ENCODE measurements around the gene IL11.
"Not testable (repeated sequence)": the region's sequence is repeated elsewhere in the genome, so short reads cannot be mapped to it uniquely, and the experiment has no call there.

Gene IL11

GRCh38 chr19:55406091-55406825 lies 36.0 kb upstream of the IL11 start:
- no peak for ATAC-seq
- TF ChIP-seq ZFP30 (CRISPR knock-in tag; IDR thresholded peaks at IDR 0.05) (no peak), POU6F1 (CRISPR knock-in tag; IDR thresholded peaks at IDR 0.05; ENCODE audit: borderline replicate concordance, low read depth) (no peak)

GRCh38 chr19:55405638-55406037 lies 35.4 kb upstream of the IL11 start:
- ATAC-seq = no peak
- TF ChIP-seq TOX (CRISPR knock-in tag; IDR thresholded peaks at IDR 0.05; ENCODE audit: borderline replicate concordance) (no peak), ESRRG (CRISPR knock-in tag; IDR thresholded peaks at IDR 0.05) (no peak), CREB5 (CRISPR knock-in tag; IDR thresholded peaks at IDR 0.05; ENCODE audit: low read depth) (no peak), ZC3H10 (CRISPR knock-in tag; IDR thresholded peaks at IDR 0.05) (no peak)

GRCh38 chr19:55402509-55402908 lies 32.2 kb upstream of the IL11 start:
- TF ChIP-seq ARNTL (CRISPR knock-in tag; IDR thresholded peaks at IDR 0.05; ENCODE audit: borderline replicate concordance, low read depth) (no peak), BACH2 (CRISPR knock-in tag; IDR thresholded peaks at IDR 0.05; ENCODE audit: borderline replicate concordance) (no peak), ZC3H10 (CRISPR knock-in tag; IDR thresholded peaks at IDR 0.05) (no peak), ZFP3 (CRISPR knock-in tag; IDR thresholded peaks at IDR 0.05) (no peak), CSDC2 (CRISPR knock-in tag; IDR thresholded peaks at IDR 0.05) (no peak), GLIS3 (CRISPR knock-in tag; IDR thresholded peaks at IDR 0.05) (no peak), PATZ1 (CRISPR knock-in tag; IDR thresholded peaks at IDR 0.05; ENCODE audit: borderline replicate concordance) (no peak), ZNF565 (CRISPR knock-in tag; conservative IDR thresholded peaks at IDR 0.05; ENCODE audit: low read depth) (no peak)
- ATAC-seq = no peak

GRCh38 chr19:55401390-55401789 lies 31.1 kb upstream of the IL11 start:
- ATAC-seq = not testable (repeated sequence)

GRCh38 chr19:55400281-55401087 lies 30.2 kb upstream of the IL11 start:
- no peak for TF ChIP-seq ZNF8 (CRISPR knock-in tag; IDR thresholded peaks at IDR 0.05)
- no peak for TF ChIP-seq ZNF70 (CRISPR knock-in tag; IDR thresholded peaks at IDR 0.05)
- no peak for TF ChIP-seq BACH2 (CRISPR knock-in tag; IDR thresholded peaks at IDR 0.05; ENCODE audit: borderline replicate concordance)
- TF ChIP-seq OSR1 (CRISPR knock-in tag; IDR thresholded peaks at IDR 0.05) = no peak
- TF ChIP-seq POU6F1 (CRISPR knock-in tag; IDR thresholded peaks at IDR 0.05; ENCODE audit: borderline replicate concordance, low read depth) = no peak
- TF ChIP-seq ESRRG (CRISPR knock-in tag; IDR thresholded peaks at IDR 0.05) = no peak
- no peak for TF ChIP-seq CSRNP3 (CRISPR knock-in tag; IDR thresholded peaks at IDR 0.05)
- TF ChIP-seq GLIS3 (CRISPR knock-in tag; IDR thresholded peaks at IDR 0.05) = no peak
- no peak for TF ChIP-seq PPARA (CRISPR knock-in tag; IDR thresholded peaks at IDR 0.05; ENCODE audit: borderline replicate concordance)
- no peak for TF ChIP-seq CSDC2 (CRISPR knock-in tag; IDR thresholded peaks at IDR 0.05)
- no peak for TF ChIP-seq SNAI2 (CRISPR knock-in tag; IDR thresholded peaks at IDR 0.05)
- no peak for TF ChIP-seq ZC3H10 (CRISPR knock-in tag; IDR thresholded peaks at IDR 0.05)
- no peak for TF ChIP-seq TCF4 (CRISPR knock-in tag; IDR thresholded peaks at IDR 0.05; ENCODE audit: borderline replicate concordance)
- TF ChIP-seq TOX (CRISPR knock-in tag; IDR thresholded peaks at IDR 0.05; ENCODE audit: borderline replicate concordance) = no peak
- no peak for TF ChIP-seq ZFP30 (CRISPR knock-in tag; IDR thresholded peaks at IDR 0.05)
- TF ChIP-seq ZFP3 (CRISPR knock-in tag; IDR thresholded peaks at IDR 0.05) = no peak
- TF ChIP-seq RARB (CRISPR knock-in tag; IDR thresholded peaks at IDR 0.05) = no peak
- no peak for ATAC-seq
